K562 (cell line): ENCODE measurements around the gene TAMALIN. TPM values are rescaled to one million over a fixed set of nuclear protein-coding genes. Genes with fewer than 3 reads are reported as not detected.
A peak's percentile ranks its signal among the peaks of the same experiment; 100 is the strongest.

Experiments used
- MEF2A ChIP-seq: IDR thresholded peaks from 2 replicates; pipeline ENCODE4 v1.6.1; 2011; ENCODE audit warnings: low read depth, mild to moderate bottlenecking, low read length, moderate library complexity; ENCODE audit not compliant: control insufficient read depth
- NCOA1 ChIP-seq: fragments of 450-650 bp; IDR thresholded peaks from 2 replicates; pipeline ENCODE4 v1.6.1; 2016; ENCODE audit warnings: low read depth
- SIX5 ChIP-seq, 2 experiments: IDR thresholded peaks; 2 replicates each; pipeline ENCODE4 v1.6.1; 2011; ENCODE audit warnings: low read length in 2 of 2, borderline replicate concordance in 1 of 2, low read depth in 1 of 2, mild to moderate bottlenecking in 1 of 2, moderate library complexity in 1 of 2; ENCODE audit not compliant: insufficient read depth in 1 of 2
- ZMIZ1 ChIP-seq, 2 experiments: fragments of 150-350 bp in 1 of 2; IDR thresholded peaks; 2 replicates each; pipeline ENCODE4 v1.6.1; 2012 to 2016; ENCODE audit warnings: low read depth in 2 of 2, low read length in 2 of 2, mild to moderate bottlenecking in 1 of 2, moderate library complexity in 1 of 2
- polyA plus RNA-seq, 8 experiments: library from polyadenylated mRNA; depleted of rRNA in 4 of 8; stranded (reverse) in 5 of 8; unstranded in 3 of 8; fragments of >200 nt; fragmentation: Nextera tagmentation in 2 of 8; fragmentation: Illumina TruSeq in 1 of 8; extraction: Ambion mirVana in 2 of 8; extraction: Trizol in 1 of 8; gene quantifications; 2 replicates each; pipeline versions ENCODE4 v1.2.1 to v1.2.3, GENCODE V29; 2011 to 2014; ENCODE audit warnings: inconsistent platforms in 1 of 8, missing spikeins in 1 of 8
- total RNA-seq, 7 experiments: library from RNA; depleted of rRNA in 6 of 7; stranded (reverse); fragments of >200 nt in 6 of 7; fragmentation: Illumina TruSeq in 2 of 7; extraction: Trizol in 2 of 7; gene quantifications; 2 replicates each; pipeline versions ENCODE4 v1.2.1 to v1.2.3, GENCODE V29; 2011 to 2021; ENCODE audit warnings: low replicate concordance in 1 of 7
- TF ChIP-seq, protein P1 (sequence below): IDR thresholded peaks from 3 replicates; pipeline ENCODE4 v1.6.1; 2011; ENCODE audit warnings: borderline replicate concordance, mild to moderate bottlenecking; ENCODE audit not compliant: insufficient read length, insufficient read depth
- TF ChIP-seq, protein P2 (sequence below), 3 experiments: IDR thresholded peaks in 2 of 3; conservative IDR thresholded peaks in 1 of 3; 2 replicates each; pipeline ENCODE4 v1.5.1; 2011 to 2012; ENCODE audit warnings: low read length in 3 of 3, mild to moderate bottlenecking in 3 of 3, control low read depth in 2 of 3, improper control_type of control experiment in 1 of 3, inconsistent platforms in 1 of 3, low read depth in 1 of 3, mixed read lengths in 1 of 3, moderate library complexity in 1 of 3; ENCODE audit not compliant: insufficient read depth in 2 of 3
- TF ChIP-seq, protein P3 (sequence below): fragments of 450-650 bp; formaldehyde crosslinking; IDR thresholded peaks from 2 replicates; pipeline ENCODE4 v1.4.0; 2020; ENCODE audit warnings: mild to moderate bottlenecking, moderate library complexity

The TAMALIN gene
- total and polyA plus RNA-seq, 9 of the 15 experiments (the other 6 are each of a cell fraction or from before 2014, with no cell fraction given) = 0.74 to 2.2 (median 1.5) TPM; not detected in 2

DNA sequence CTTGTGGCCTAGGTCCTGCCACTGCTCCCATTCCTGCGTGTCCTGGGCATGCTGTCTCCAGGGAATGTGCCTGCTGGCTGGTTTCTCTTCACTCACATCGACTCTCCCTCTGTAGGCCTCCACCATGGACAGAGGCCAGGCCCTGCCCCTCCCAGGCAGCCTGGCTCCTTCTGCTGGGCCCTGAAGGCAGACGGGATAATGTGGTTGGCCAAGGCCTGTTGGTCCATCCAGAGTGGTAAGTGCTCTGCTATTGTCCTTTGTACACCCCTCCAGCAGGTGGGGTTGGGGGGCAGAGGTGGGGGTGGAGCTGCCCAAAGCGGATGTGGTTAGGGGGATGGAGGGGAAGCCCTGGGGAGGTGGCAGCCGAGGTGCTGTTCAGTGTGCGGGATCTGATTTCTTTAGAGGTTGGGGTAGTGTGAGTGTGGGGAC lies 35.0 kb downstream of the TAMALIN start (continued):
- TF ChIP-seq, protein P1, sequence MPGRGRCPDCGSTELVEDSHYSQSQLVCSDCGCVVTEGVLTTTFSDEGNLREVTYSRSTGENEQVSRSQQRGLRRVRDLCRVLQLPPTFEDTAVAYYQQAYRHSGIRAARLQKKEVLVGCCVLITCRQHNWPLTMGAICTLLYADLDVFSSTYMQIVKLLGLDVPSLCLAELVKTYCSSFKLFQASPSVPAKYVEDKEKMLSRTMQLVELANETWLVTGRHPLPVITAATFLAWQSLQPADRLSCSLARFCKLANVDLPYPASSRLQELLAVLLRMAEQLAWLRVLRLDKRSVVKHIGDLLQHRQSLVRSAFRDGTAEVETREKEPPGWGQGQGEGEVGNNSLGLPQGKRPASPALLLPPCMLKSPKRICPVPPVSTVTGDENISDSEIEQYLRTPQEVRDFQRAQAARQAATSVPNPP = no peak
- TF ChIP-seq, protein P2, sequence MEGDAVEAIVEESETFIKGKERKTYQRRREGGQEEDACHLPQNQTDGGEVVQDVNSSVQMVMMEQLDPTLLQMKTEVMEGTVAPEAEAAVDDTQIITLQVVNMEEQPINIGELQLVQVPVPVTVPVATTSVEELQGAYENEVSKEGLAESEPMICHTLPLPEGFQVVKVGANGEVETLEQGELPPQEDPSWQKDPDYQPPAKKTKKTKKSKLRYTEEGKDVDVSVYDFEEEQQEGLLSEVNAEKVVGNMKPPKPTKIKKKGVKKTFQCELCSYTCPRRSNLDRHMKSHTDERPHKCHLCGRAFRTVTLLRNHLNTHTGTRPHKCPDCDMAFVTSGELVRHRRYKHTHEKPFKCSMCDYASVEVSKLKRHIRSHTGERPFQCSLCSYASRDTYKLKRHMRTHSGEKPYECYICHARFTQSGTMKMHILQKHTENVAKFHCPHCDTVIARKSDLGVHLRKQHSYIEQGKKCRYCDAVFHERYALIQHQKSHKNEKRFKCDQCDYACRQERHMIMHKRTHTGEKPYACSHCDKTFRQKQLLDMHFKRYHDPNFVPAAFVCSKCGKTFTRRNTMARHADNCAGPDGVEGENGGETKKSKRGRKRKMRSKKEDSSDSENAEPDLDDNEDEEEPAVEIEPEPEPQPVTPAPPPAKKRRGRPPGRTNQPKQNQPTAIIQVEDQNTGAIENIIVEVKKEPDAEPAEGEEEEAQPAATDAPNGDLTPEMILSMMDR (IDR thresholded peaks at IDR 0.05 in 2 of 3, conservative IDR thresholded peaks at IDR 0.05 in 1 of 3; ENCODE audit: insufficient read depth in 2 of 3, low read depth in 1 of 3, low read length in 3 of 3) = peak in 2 of 3 experiments; percentile 26 to 30; a peak in 2 of 6 replicates
- TF ChIP-seq NCOA1 = no peak
- TF ChIP-seq, protein P3, sequence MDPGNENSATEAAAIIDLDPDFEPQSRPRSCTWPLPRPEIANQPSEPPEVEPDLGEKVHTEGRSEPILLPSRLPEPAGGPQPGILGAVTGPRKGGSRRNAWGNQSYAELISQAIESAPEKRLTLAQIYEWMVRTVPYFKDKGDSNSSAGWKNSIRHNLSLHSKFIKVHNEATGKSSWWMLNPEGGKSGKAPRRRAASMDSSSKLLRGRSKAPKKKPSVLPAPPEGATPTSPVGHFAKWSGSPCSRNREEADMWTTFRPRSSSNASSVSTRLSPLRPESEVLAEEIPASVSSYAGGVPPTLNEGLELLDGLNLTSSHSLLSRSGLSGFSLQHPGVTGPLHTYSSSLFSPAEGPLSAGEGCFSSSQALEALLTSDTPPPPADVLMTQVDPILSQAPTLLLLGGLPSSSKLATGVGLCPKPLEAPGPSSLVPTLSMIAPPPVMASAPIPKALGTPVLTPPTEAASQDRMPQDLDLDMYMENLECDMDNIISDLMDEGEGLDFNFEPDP (CRISPR knock-in tag) = no peak
- no peak for TF ChIP-seq ZMIZ1 (IDR thresholded peaks at IDR 0.05; ENCODE audit: low read depth in 2 of 2, low read length in 2 of 2)
- no peak for TF ChIP-seq SIX5 (IDR thresholded peaks at IDR 0.05; ENCODE audit: borderline replicate concordance in 1 of 2, insufficient read depth in 1 of 2, low read depth in 1 of 2, low read length in 2 of 2)
- TF ChIP-seq MEF2A = no peak
